Sigmoid colon (tissue), 7 donors: ENCODE measurements around the gene PYGO1. TPM values are rescaled to one million over a fixed set of nuclear protein-coding genes. Genes with fewer than 3 reads are reported as not detected.

Experiments used
- DNase-seq: peaks from one replicate; pipeline ENCODE4 v3.0.0-alpha.2; 2019
- H3K27ac ChIP-seq, 4 donors: fragments of 200-600 bp; sonication (generic); one replicate each; pipeline ENCODE4 v1.5.1; 2016 to 2019; ENCODE audit warnings: mild to moderate bottlenecking in 1 of 4
- H3K27me3 ChIP-seq, 3 donors: fragments of 200-600 bp; sonication (generic); one replicate each; pipeline ENCODE4 v1.5.1; 2019; ENCODE audit warnings: mild to moderate bottlenecking in 1 of 3
- H3K36me3 ChIP-seq, 4 donors: fragments of 200-600 bp; sonication (generic); one replicate each; pipeline ENCODE4 v1.5.1; 2016 to 2019
- H3K4me1 ChIP-seq, 4 donors: fragments of 200-600 bp; sonication (generic); one replicate each; pipeline ENCODE4 v1.5.1; 2017 to 2019
- H3K4me3 ChIP-seq, 4 donors: fragments of 200-600 bp; sonication (generic); one replicate each; pipeline ENCODE4 v1.5.1; 2017 to 2019; ENCODE audit warnings: mild to moderate bottlenecking in 2 of 4, moderate library complexity in 1 of 4
- H3K9me3 ChIP-seq, 4 donors: fragments of 200-600 bp in 3 of 4; sonication (generic) in 3 of 4; one replicate each; pipeline versions ENCODE4 v1.5.1 to v1.6.1; 2013 to 2019
- EP300 ChIP-seq, 4 donors: sonication (generic); formaldehyde crosslinking; IDR thresholded peaks; one replicate each; pipeline ENCODE4 v1.6.1; 2017; ENCODE audit warnings: antibody characterized with exemption in 4 of 4
- POLR2A ChIP-seq, 2 donors: fragments of 450-650 bp; IDR thresholded peaks; one replicate each; pipeline ENCODE4 v1.6.1; 2016; ENCODE audit warnings: antibody characterized with exemption in 2 of 2, mild to moderate bottlenecking in 2 of 2, moderate library complexity in 2 of 2
- POLR2AphosphoS5 ChIP-seq, 4 donors: sonication (generic); formaldehyde crosslinking; IDR thresholded peaks; one replicate each; pipeline ENCODE4 v1.6.1; 2017; ENCODE audit warnings: antibody characterized with exemption in 4 of 4
- WGBS, 2 donors: extraction: QIAGEN DNeasy Blood & Tissue Kit; methylation state at CpG; one replicate each; pipeline ENCODE4 v1.1.7; 2013; 5-methylcytosine and 5-hydroxymethylcytosine counted together
- intact Hi-C: fragments of 100-400 bp; cut with DNase I; formaldehyde crosslinking; loops from one replicate; pipeline ENCODE4 v1.15.1; 2023
- polyA plus RNA-seq, 3 donors: library from polyadenylated mRNA; stranded (reverse); fragments of 200-250 nt; gene quantifications; one replicate each; pipeline ENCODE4 v1.2.3, GENCODE V29; 2013
- total RNA-seq, 4 donors: library from RNA; depleted of rRNA; stranded (reverse); fragments of >200 nt; gene quantifications; one replicate each; pipeline ENCODE4 v1.1.0, GENCODE V29; 2016
- TF ChIP-seq, protein P1 (sequence below), 4 experiments: fragments of 450-650 bp in 3 of 4; fragments of 200-600 bp in 1 of 4; IDR thresholded peaks; one replicate each; pipeline ENCODE4 v1.5.1; 2016 to 2019; ENCODE audit warnings: antibody characterized with exemption in 4 of 4, mild to moderate bottlenecking in 3 of 4, moderate library complexity in 2 of 4
- donor health status: healthy with polysubstance abuse.
- donor health status: Bipolar disorder and iron deficiency.
- donor health status: healthy.

Gene PYGO1
- total and polyA plus RNA-seq, 7 donors: under 0.01 to 20.7 (median 14.5) TPM

DNA sequence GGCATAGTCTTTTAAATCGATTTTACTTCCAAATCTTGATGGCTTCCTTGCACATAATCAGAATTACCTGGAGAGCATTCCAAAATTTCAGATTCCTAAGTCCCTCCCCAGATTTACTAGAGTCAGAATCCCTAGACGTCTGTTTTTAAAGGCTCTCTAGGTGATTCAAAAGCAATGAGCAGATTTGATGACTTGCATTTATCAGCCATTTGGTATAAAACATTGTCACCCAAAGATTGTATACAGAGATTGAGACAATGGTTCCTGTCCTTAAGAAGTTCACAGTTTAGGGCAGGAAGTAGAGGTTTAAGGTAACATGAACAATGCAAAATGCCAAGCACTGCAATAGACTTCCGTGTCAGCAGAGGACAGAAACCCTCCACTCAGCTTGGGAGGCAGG lies 2.6 kb upstream of the PYGO1 start:
- no peak for DNase-seq
- Histone ChIP-seq H3K36me3 (no peaks in the 10 kb centered on the region), H3K27ac (no peak overlapping the region), H3K9me3 (no peaks in the 10 kb centered on the region), H3K27me3 (no peaks in the 10 kb centered on the region), H3K4me3 (no peak overlapping the region), H3K4me1 (peaks cover 0 to 17% (median 15%) of the 10 kb centered on the region in 4 donors)
- intact Hi-C loops: loop anchor here (5.0 kb wide), 1 partner anchor 383 kb away; no protein-coding TSS in a partner anchor
- whole genome bisulfite sequencing, 2 donors: 62 to 67% methylated on average over 3 of the region's 3 CpGs
- no peak for TF ChIP-seq POLR2A (IDR thresholded peaks at IDR 0.05)
- no peak for TF ChIP-seq POLR2AphosphoS5 (IDR thresholded peaks at IDR 0.05)

GRCh38 chr15:55589287-55589686 lies 1.1 kb upstream of the PYGO1 start:
- WGBS, 2 donors: 82 to 87% methylated on average over 10 of the region's 10 CpGs
- H3K9me3 ChIP-seq: no peaks in the 10 kb centered on the region
- DNase-seq: no peak
- TF ChIP-seq EP300 (IDR thresholded peaks at IDR 0.05) (no peak), POLR2AphosphoS5 (IDR thresholded peaks at IDR 0.05) (no peak), POLR2A (IDR thresholded peaks at IDR 0.05) (no peak)
- TF ChIP-seq, protein P1, sequence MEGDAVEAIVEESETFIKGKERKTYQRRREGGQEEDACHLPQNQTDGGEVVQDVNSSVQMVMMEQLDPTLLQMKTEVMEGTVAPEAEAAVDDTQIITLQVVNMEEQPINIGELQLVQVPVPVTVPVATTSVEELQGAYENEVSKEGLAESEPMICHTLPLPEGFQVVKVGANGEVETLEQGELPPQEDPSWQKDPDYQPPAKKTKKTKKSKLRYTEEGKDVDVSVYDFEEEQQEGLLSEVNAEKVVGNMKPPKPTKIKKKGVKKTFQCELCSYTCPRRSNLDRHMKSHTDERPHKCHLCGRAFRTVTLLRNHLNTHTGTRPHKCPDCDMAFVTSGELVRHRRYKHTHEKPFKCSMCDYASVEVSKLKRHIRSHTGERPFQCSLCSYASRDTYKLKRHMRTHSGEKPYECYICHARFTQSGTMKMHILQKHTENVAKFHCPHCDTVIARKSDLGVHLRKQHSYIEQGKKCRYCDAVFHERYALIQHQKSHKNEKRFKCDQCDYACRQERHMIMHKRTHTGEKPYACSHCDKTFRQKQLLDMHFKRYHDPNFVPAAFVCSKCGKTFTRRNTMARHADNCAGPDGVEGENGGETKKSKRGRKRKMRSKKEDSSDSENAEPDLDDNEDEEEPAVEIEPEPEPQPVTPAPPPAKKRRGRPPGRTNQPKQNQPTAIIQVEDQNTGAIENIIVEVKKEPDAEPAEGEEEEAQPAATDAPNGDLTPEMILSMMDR (IDR thresholded peaks at IDR 0.05): no peak
- intact Hi-C loops: loop anchor here (2.0 to 5.0 kb wide), 2 partner anchors 53 to 90 kb away; no protein-coding TSS in a partner anchor
- no peaks in the 10 kb centered on the region for H3K27me3 ChIP-seq
- no peaks in the 10 kb centered on the region for H3K36me3 ChIP-seq
- H3K4me3 ChIP-seq: peak overlapping the region; percentile 44 to 82 (median 62)
- peak overlapping the region in 3 of 4 donors; percentile 93 to 95 (median 94) for H3K27ac ChIP-seq
- H3K4me1 ChIP-seq: peaks cover 0 to 27% (median 19%) of the 10 kb centered on the region in 4 donors

GRCh38 chr15:55588815-55589115 lies 620 bp upstream of the PYGO1 start:
- WGBS, 2 donors: 12 to 26% methylated on average over 19 of the region's 19 CpGs
- TF ChIP-seq, protein P1 (IDR thresholded peaks at IDR 0.05): no peak
- TF ChIP-seq POLR2AphosphoS5 (IDR thresholded peaks at IDR 0.05) (no peak), EP300 (IDR thresholded peaks at IDR 0.05) (no peak), POLR2A (IDR thresholded peaks at IDR 0.05) (no peak)
- no peaks in the 10 kb centered on the region for H3K27me3 ChIP-seq
- peak overlapping the region; percentile 91 to 95 (median 94) for H3K27ac ChIP-seq
- no peak for DNase-seq
- H3K36me3 ChIP-seq: no peaks in the 10 kb centered on the region
- no peaks in the 10 kb centered on the region for H3K9me3 ChIP-seq
- H3K4me3 ChIP-seq: peak overlapping the region; percentile 44 to 82 (median 62)
- peaks cover 0 to 27% (median 19%) of the 10 kb centered on the region in 4 donors for H3K4me1 ChIP-seq
- intact Hi-C loops: loop anchor here (2.0 to 5.0 kb wide), 2 partner anchors 54 to 90 kb away; no protein-coding TSS in a partner anchor

DNA sequence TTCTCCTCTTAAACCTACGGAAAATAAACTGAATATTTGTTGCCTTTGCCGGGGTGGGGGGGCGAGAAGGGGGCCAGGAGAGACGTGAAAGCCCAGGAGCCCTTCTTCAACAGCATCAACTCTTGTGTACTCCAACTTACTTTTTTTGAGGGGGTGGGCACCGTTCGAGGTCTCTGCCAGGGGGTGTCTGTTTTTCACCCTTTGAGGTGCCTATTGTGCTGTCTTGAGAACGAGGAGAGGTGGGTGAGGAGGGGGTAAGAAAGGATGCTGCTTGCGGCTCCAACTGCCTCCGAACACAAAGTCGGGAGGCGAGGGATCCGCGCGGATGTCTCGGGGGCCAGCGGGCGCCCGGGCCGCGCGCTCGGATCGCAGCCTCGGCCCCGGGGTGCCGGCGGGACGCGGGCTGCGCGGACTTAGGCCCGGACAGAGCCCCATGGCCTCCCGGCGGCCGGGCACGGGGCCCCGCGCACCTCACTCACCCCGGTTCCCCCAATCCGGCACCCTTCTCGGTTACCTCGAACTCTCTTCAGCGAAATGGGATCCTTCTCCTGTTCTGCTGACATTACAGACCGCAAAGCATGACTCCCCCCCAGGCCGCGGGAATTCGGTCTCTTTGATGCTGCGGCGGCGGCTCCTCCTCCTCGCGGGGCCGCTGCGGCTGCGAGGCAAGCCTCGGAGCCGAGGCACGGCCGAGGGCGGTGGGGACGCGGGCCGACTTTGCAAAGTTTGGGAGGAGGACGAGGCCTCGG lies 650 bp downstream of the PYGO1 start:
- DNase-seq: peak; percentile 66
- Histone ChIP-seq H3K4me1 (peaks cover 0 to 27% (median 19%) of the 10 kb centered on the region in 4 donors), H3K4me3 (peak overlapping the region; percentile 59 to 82 (median 64)), H3K27ac (peak overlapping the region; percentile 91 to 95 (median 94)), H3K9me3 (no peaks in the 10 kb centered on the region), H3K36me3 (no peaks in the 10 kb centered on the region), H3K27me3 (no peaks in the 10 kb centered on the region)
- intact Hi-C loops: loop anchor here (2.0 to 5.0 kb wide), 2 partner anchors 55 to 89 kb away; no protein-coding TSS in a partner anchor
- no peak for TF ChIP-seq POLR2A (IDR thresholded peaks at IDR 0.05)
- no peak for TF ChIP-seq POLR2AphosphoS5 (IDR thresholded peaks at IDR 0.05)
- TF ChIP-seq, protein P1 (IDR thresholded peaks at IDR 0.05): no peak
- no peak for TF ChIP-seq EP300 (IDR thresholded peaks at IDR 0.05)
- WGBS, 2 donors: 5 to 6% methylated on average over 65 of the region's 65 CpGs

- Histone ChIP-seq H3K9me3 (no peaks in the 10 kb centered on the region), H3K36me3 (no peaks in the 10 kb centered on the region), H3K4me3 (peak overlapping the region; percentile 59 to 82 (median 64)), H3K4me1 (peaks cover 0 to 27% (median 19%) of the 10 kb centered on the region in 4 donors), H3K27ac (no peak overlapping the region), H3K27me3 (no peaks in the 10 kb centered on the region)
- no peak for DNase-seq
- intact Hi-C loops: loop anchor here (5.0 kb wide), 1 partner anchor 55 kb away; no protein-coding TSS in a partner anchor
- 73 to 83% methylated on average over 3 of the region's 3 CpGs for WGBS, 2 donors
- TF ChIP-seq POLR2AphosphoS5 (IDR thresholded peaks at IDR 0.05): no peak
- no peak for TF ChIP-seq POLR2A (IDR thresholded peaks at IDR 0.05)
- TF ChIP-seq, protein P1 (IDR thresholded peaks at IDR 0.05): no peak
- TF ChIP-seq EP300 (IDR thresholded peaks at IDR 0.05): no peak
Measured at GRCh38 chr15:55586808-55587207, 1.3 kb downstream of the PYGO1 start.
